A673 (cell line): Measurements from ENCODE around the gene AGPAT3. TPM values are rescaled to one million over a fixed set of nuclear protein-coding genes. Genes with fewer than 3 reads are reported as not detected.

Experiments
- BruUV-seq: library from RNA; stranded (reverse); fragments of 400-500 nt; replicated peaks from 2 replicates; lab custom pipeline; 2021; lab: Mats Ljungman, UMichigan
- CTCF ChIA-PET: fragments of 300-600 bp; sonication (Branson Sonifier 250); formaldehyde crosslinking; loops from one replicate; lab custom pipeline; 2022; ENCODE audit warnings: antibody characterized with exemption; lab: Charles Lee
- POLR2A ChIA-PET: fragments of 300-600 bp; sonication (Branson Sonifier 250); formaldehyde crosslinking; loops from one replicate; lab custom pipeline; 2022; ENCODE audit warnings: antibody characterized with exemption; ENCODE audit not compliant: low non-redundant PET; lab: Charles Lee
- DNase-seq: peaks from one replicate; pipeline ENCODE4 v3.0.0-alpha.2; 2015; ENCODE audit warnings: low spot score
- H3K27ac ChIP-seq: fragments of 200-600 bp; sonication (generic); 2 replicates; pipeline ENCODE4 v1.5.1; 2016; ENCODE audit warnings: mixed run types, low read depth, mild to moderate bottlenecking, mixed read lengths, antibody characterized with exemption, low read length; ENCODE audit not compliant: poor library complexity, severe bottlenecking
- H3K27me3 ChIP-seq: fragments of 200-600 bp; sonication (generic); replicated peaks from 2 replicates; pipeline ENCODE4 v1.6.1; 2017; ENCODE audit warnings: mixed run types, low read depth, mild to moderate bottlenecking, mixed read lengths, antibody characterized with exemption, low read length; ENCODE audit not compliant: insufficient read depth, poor library complexity
- H3K36me3 ChIP-seq: fragments of 200-600 bp; sonication (generic); 2 replicates; pipeline ENCODE4 v1.6.1; 2016; ENCODE audit warnings: mixed run types, mild to moderate bottlenecking, mixed read lengths, antibody characterized with exemption, low read length; ENCODE audit not compliant: insufficient read depth, poor library complexity, severe bottlenecking
- H3K4me1 ChIP-seq: fragments of 200-600 bp; sonication (generic); 2 replicates; pipeline ENCODE4 v1.6.1; 2017; ENCODE audit warnings: mixed run types, mild to moderate bottlenecking, mixed read lengths, antibody characterized with exemption, low read length; ENCODE audit not compliant: insufficient read depth, poor library complexity, severe bottlenecking
- H3K4me3 ChIP-seq: fragments of 200-600 bp; sonication (generic); 2 replicates; pipeline ENCODE4 v1.5.1; 2016; ENCODE audit warnings: low read depth, mixed run types, mild to moderate bottlenecking, mixed read lengths, low read length; ENCODE audit not compliant: poor library complexity, severe bottlenecking
- H3K9me3 ChIP-seq: fragments of 200-600 bp; sonication (generic); 2 replicates; pipeline ENCODE4 v1.6.1; 2016; ENCODE audit warnings: mixed run types, low read depth, mild to moderate bottlenecking, mixed read lengths, antibody characterized with exemption, low read length; ENCODE audit not compliant: poor library complexity, severe bottlenecking
- CTCF ChIP-seq: fragments of 300-800, 200-600 bp; sonication (generic); conservative IDR thresholded peaks from 2 replicates; pipeline ENCODE4 v1.5.1; 2017; ENCODE audit warnings: low read depth, mild to moderate bottlenecking, antibody characterized with exemption, low read length, moderate library complexity, mixed read lengths
- EZH2 ChIP-seq: fragments of 200-600 bp; sonication (generic); IDR thresholded peaks from 2 replicates; pipeline ENCODE4 v1.6.1; 2017; ENCODE audit warnings: borderline replicate concordance, low read depth, mild to moderate bottlenecking, mixed read lengths, antibody characterized with exemption, low read length; ENCODE audit not compliant: poor library complexity, severe bottlenecking
- intact Hi-C: fragments of 100-400 bp; cut with micrococcal nuclease; formaldehyde crosslinking; loops from one replicate; pipeline ENCODE4 v1.10.0; 2022; ENCODE audit not compliant: unreplicated experiment
- total RNA-seq: library from RNA; stranded (reverse); gene quantifications from 2 replicates; pipeline ENCODE4 v1.2.3, GENCODE V29; 2021

Gene AGPAT3
- total RNA-seq, 1 experiment from 2014 or later = 69.6 TPM

GRCh38 chr21:43950481-43950880 is 85.5 kb downstream of the AGPAT3 start:
- peaks cover 6% of the 10 kb centered on the region for H3K9me3 ChIP-seq
- ChIA-PET POLR2A (no interaction called here), CTCF (interaction anchor here (0.5 kb wide), 1 partner anchor 12 kb away, joined by 3 read pairs; no protein-coding TSS in a partner anchor)
- H3K4me1 ChIP-seq = no peaks in the 10 kb centered on the region
- H3K4me3 ChIP-seq = no peak overlapping the region
- no peak for DNase-seq
- no TSS peak for BruUV-seq
- no peaks in the 10 kb centered on the region for H3K36me3 ChIP-seq
- intact Hi-C loops = no loop called here
- H3K27ac ChIP-seq = no peak overlapping the region
- H3K27me3 ChIP-seq = no peaks in the 10 kb centered on the region
- TF ChIP-seq EZH2 (no peak), CTCF (no peak)

GRCh38 chr21:43950936-43951335 is 85.9 kb downstream of the AGPAT3 start:
- CTCF ChIA-PET = no interaction called here
- no TSS peak for BruUV-seq

GRCh38 chr21:43951911-43952703 is 87.1 kb downstream of the AGPAT3 start:
- TF ChIP-seq CTCF = no peak
- no peak for TF ChIP-seq EZH2
- no TSS peak for BruUV-seq
- H3K4me1 ChIP-seq = peaks cover 5% of the 10 kb centered on the region
- H3K9me3 ChIP-seq = peaks cover 6% of the 10 kb centered on the region
- H3K27ac ChIP-seq = no peak overlapping the region
- POLR2A ChIA-PET = no interaction called here
- no peak overlapping the region for H3K4me3 ChIP-seq
- CTCF ChIA-PET = no interaction called here
- intact Hi-C loops = no loop called here
- H3K27me3 ChIP-seq = no peaks in the 10 kb centered on the region
- no peaks in the 10 kb centered on the region for H3K36me3 ChIP-seq
- DNase-seq = no peak

More at GRCh38 chr21:43950936-43951335, 85.9 kb downstream of the AGPAT3 start:
- Histone ChIP-seq H3K9me3 (peaks cover 6% of the 10 kb centered on the region), H3K4me1 (no peaks in the 10 kb centered on the region), H3K27me3 (no peaks in the 10 kb centered on the region), H3K36me3 (no peaks in the 10 kb centered on the region), H3K4me3 (no peak overlapping the region), H3K27ac (no peak overlapping the region)
- intact Hi-C loops = no loop called here
- no peak for DNase-seq
- no peak for TF ChIP-seq EZH2
- no peak for TF ChIP-seq CTCF
- POLR2A ChIA-PET = no interaction called here
